HG03103 (cell line): ENCODE results near the gene RPTOR.

Source experiments
- ATAC-seq: cut with Tn5 transposase; IDR thresholded peaks from one replicate; pipeline ENCODE4 v1.9.1; 2021; ENCODE audit warnings: low read depth; ENCODE audit not compliant: unreplicated experiment

The RPTOR gene

DNA sequence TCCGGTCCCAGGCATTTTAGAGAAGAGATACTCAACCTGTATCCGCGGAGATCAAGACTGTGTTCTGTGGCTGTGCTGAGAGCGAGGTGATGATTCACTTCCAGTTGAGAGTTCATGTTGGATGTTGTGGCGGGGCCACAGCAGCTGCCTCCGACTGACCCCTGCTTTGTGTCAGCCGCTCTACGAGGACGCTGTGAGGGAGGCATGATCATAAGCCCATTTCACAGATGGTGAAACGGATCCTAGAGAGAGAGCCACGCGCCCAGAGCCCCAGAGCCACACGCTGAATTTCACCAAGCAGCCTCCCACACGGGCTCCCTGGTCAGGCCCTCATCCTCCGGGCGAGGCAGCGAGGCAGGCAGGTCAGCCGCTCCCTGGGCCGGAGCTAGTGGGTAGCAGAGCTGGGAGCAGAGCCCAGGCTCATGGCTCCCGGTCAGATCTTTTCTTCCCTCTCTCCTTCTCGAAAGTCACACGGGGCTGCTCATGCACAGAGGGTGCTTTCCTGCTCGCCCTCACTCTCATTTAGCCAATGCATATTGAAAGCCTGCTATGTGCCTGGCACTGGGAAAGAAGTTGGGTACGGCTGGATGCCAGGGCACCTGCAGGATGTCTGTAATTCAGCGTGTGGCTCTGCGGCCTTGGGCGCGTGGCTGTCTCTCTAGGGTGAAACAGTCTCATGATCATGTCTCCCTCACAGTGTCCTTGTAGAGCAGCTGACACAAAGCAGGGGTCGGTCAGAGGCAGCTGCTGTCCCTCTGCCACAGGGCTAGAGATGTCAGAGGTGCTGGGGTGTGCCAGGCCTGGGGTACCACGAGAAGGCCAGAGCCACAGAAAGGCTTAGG lies 291.4 kb downstream of the RPTOR start:
- no peak for ATAC-seq

DNA sequence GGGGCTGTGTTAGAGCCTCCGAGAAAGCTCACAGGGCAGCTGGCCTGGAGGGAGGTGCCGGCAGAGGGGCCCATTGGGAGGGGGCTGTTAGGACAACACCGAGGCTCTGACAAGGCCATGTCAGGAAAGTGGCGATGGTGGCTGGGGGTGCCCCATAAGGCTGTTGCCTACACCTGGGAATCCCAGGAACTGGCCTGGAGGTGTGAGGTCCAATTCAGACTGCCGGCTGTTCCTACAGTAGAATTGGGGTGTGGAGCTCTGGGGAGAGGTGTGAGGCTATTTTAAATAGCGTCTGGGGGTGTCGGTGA lies 292.0 kb downstream of the RPTOR start:
- ATAC-seq = no peak

GRCh38 chr17:80836971-80837481 lies 292.4 kb downstream of the RPTOR start:
- no peak for ATAC-seq

DNA sequence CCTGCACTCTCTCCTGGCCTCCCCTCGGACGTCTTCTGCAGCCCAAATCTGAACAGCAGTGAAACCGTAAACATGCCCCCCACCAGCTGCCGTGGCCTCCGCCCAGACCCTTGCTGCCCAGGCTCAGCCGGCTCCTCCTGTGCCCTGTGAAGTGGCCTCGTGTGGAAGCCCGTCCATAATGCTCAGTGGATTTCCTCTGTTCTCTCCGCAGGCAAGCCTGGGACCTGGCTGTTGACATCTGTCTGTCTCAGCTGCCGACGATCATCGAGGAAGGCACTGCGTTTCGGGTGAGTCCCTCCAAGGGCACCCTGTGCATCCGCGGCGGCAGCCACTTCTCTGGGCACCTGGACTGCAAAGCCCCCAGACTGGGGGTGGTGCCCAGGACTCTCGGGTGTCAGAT lies 293.1 kb downstream of the RPTOR start:
- no peak for ATAC-seq

GRCh38 chr17:80838311-80839025 lies 293.8 kb downstream of the RPTOR start:
- ATAC-seq = no peak

- ATAC-seq = no peak
Observed at GRCh38 chr17:80839026-80839345, 294.3 kb downstream of the RPTOR start.

DNA sequence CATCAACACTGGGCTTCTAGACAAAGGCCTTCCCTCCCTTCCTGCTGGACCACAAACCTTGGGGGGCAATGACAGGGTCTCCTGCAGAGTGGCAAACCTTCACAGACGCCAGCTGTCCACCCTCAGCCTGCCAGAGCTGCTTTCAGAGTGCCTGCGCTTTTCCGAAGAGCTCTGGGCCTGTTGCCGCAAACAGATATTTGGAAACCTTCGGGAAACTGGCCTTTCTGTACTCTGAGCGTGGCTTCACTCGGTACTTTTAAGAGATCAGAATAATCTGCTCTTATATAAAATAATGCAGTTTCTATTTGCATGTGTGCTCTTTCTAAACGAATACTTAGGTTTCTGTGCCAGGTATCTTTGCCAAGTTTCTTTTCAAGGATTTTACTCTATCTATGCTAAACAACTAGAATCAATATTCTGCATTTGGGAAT lies 294.9 kb downstream of the RPTOR start:
- ATAC-seq = no peak

- no peak for ATAC-seq
Observed at GRCh38 chr17:80839970-80840369, 295.3 kb downstream of the RPTOR start.

DNA sequence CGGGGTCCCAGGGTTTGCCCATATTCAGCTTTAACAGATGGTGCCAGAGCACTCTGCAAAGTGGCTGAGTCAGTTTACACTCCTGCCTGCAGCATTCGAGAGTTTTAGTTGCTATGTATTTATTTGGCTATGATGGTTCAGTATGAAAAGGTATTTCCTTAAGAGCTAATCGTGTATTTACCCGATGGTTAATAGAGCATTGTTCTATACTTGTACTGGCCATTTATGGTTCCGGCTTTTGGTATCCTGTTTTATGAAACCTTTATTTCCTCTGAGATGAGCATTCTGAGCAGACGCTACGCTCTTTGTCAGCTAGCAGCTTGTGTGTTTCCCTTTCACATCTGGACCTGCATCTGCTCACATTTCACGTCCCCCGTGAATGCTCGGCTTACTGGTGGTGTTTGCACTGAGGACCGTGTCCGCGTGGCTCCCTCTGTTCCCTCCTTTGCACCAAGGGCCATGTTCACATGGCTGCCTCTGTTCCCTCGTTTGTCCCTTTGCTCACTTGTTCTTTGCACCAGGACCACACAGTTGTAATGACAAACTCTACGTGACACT lies 297.9 kb downstream of the RPTOR start:
- no peak for ATAC-seq

- no peak for ATAC-seq
Observed at GRCh38 chr17:80843741-80844156, 299.1 kb downstream of the RPTOR start.

DNA sequence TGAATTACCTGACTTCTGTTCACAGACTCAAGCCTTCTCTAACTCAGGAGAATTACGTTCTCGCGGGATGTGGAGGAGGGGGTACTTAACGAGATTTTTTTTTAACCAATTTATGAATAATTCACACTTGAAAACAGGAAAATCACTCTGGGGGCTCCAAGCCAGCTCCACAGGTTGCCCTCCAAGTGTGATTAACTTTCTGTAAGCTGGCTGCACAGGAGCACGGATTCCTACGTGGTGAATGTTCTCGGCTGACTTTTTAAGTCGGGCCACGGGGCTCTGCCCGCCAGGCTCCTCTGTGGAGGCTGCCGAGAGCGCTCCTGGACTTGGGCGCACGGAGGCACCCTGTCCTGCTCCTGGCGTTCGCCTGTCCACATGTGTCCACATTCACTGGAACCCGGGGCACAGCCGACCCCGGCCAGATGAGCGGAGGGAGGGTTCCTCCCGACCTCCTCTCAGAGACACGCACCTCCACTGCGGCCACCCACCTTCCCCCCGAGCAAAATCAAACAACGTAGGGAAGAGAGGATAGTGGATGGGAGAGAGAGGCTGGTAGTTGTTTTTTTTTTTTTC lies 299.9 kb downstream of the RPTOR start:
- no peak for ATAC-seq

DNA sequence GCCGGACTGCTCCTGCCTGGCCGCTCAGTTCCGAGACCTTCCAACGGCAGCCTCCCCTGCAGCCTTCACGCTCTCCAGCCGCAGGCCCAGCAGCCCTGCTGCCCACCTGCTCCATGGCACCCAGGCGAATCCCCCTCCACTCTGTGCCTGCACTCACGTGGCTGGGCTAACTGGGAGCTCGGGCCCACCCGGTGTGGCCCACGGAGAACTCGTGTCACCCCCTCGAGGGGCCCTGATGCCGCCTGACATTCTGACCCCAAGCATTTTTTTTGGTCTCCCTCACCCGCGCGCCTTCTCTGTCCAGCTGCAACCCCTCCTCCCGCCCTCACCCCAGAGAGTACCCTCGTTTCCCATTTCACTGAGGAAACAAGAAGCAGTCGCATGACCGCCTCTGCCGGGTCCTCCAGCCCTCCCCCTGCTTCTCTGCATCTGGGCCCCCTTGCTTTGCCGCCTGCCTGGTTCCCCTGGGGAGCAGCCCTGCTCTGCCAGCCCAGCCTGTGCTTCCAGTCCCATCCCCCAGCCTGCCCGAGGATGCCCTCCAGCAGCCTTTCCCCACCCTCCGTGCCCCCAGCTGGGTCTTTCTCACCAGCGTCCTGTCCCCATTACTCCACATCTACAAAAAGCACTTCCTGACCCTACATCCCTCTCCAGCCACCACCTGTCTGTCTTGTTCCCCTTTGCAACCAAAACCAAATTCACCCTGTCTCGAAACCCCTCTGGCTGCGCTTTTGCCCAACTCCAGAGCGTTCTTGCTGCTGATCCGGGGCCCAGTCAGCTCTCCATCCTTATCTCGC lies 300.6 kb downstream of the RPTOR start:
- no peak for ATAC-seq

DNA sequence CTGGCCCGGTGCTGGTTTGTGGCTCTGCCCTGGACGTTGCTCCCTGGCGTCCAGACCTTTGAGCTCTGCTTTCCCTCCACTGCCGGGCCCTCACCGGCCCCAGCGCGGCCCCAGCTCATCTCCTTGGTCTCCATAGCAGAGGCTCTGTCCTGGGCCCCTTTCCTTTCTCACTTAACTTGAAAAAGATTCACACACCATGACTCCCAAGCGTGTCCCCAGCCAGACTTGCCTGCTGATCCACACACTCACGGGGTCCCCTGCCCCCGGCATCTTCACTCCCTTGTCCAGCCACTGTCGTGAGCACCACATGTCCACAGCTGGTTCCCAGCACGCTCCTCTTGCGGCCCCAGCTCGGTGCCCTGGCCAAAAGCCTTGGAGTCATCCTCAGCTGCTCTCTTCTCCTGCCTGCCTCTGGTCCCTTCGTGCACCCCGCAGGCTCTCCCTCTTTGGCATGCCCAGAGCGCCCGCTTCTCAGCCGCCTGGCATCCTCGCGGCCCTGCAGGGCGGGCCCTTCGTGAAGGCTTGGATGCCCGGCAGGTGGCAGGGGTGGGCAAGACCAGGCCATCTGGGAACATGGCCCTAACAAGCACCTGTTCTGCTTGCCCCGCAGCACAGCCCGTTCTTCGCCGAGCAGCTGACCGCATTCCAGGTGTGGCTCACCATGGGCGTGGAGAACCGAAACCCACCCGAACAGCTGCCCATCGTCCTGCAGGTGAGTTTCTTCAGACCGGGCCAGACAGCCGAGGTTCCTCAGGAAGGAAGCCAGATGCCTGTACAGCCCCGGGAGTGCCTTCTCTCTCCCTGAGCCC lies 301.4 kb downstream of the RPTOR start:
- no peak for ATAC-seq

- no peak for ATAC-seq
Observed at GRCh38 chr17:80846932-80847331, 302.3 kb downstream of the RPTOR start.

- ATAC-seq = no peak
Observed at GRCh38 chr17:80847496-80848230, 303.0 kb downstream of the RPTOR start.

DNA sequence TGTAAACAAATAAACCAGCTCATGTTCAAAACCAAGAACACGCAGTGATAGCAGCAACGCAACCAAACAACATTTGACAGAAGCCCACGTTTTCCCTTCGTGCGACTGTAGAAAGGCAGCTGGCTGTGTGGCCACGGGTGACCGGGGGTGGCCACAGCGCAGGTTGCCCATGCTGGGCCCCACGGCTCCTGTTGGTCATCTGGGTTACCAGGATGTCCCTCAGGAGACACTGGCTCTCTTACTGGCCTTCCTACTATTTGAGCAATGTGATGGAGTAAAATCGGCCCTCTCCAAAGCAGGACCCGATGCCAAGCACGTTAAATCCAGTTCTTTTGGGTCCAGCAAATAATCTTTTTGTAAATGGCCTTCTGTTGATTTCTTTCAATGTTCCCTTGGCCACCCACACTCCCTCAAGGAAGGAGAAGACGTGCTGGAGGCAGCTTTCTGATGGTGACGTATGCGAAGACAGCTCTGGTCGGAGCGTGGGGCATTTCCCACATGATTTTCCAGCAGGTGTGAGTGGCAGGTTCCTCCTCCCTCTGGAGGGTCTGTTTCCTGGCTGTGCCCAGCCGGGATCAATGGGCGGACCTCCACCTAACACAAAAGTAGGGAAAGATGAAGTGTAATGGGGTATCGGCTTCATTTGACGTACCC lies 303.9 kb downstream of the RPTOR start:
- ATAC-seq = no peak

- no peak for ATAC-seq
Observed at GRCh38 chr17:80849119-80849518, 304.5 kb downstream of the RPTOR start.

DNA sequence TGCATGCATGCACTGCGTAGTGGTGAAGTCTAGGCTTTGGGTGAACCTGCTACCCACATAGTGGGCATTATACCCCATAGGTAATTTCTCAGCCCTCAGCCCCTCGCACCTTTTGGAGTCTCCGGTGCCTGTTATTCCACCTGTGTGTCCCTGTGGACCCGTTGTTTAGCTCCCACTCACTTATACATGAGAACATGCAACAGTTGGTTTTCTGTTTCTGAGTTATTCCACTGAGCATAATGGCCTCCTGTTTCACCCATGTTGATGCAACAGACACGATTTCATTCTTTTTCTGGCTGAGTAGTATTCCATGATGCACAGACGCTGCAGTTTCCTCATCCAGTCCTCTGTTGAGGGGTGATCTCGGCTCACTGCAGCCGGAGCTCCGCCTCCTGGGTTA lies 305.5 kb downstream of the RPTOR start:
- ATAC-seq = no peak

DNA sequence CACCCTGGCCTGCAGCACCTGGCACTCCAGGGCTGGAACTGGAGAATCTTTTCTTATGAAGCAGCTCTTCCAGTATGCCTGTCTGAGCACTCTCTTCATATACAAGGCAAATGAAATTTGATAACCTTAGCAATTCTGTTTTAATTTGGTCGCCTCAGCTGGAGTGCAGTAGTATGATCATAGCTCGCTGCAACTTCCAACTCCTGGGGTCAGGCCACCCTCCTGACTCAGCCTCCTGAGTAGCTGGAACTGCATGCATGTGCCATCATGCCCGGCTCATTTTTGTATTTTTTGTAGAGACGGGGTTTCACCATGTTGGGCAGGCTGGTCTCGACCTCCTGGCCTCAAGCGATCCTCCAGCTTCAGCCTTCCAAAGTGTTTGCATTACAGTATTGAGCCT lies 306.2 kb downstream of the RPTOR start:
- no peak for ATAC-seq
